ENCODE results near the gene MRPL55. TPM values are rescaled to one million over a fixed set of nuclear protein-coding genes. Genes with fewer than 3 reads are reported as not detected.

MRPL55 gene
- total RNA-seq, 1 experiment from 2014 or later, result 63.7 TPM

- Histone ChIP-seq H3K4me1 (peaks cover 6% of the 10 kb centered on the region; the same call in 1 of the 2 replicates), H3K9me3 (no peaks in the 10 kb centered on the region), H3K4me3 (ENCODE audit: low read depth, low read length) (no peak overlapping the region), H3K27me3 (replicated peaks; ENCODE audit: control insufficient read depth, insufficient read depth, low read length) (no peaks in the 10 kb centered on the region), H3K36me3 (ENCODE audit: control insufficient read depth, insufficient read depth, low read length) (peaks cover 2% of the 10 kb centered on the region)
- Mint-ChIP-seq H3K27ac (ENCODE audit: unreplicated experiment) (no peak overlapping the region), H3K27me3 (ENCODE audit: insufficient read depth, unreplicated experiment) (no peaks in the 10 kb centered on the region), H3K9me3 (ENCODE audit: unreplicated experiment) (no peaks in the 10 kb centered on the region), H3K4me3 (ENCODE audit: unreplicated experiment) (no peak overlapping the region), H3K4me1 (ENCODE audit: low read depth, unreplicated experiment) (no peaks in the 10 kb centered on the region), H3K36me3 (ENCODE audit: insufficient read depth, unreplicated experiment) (peaks cover 10% of the 10 kb centered on the region)
- BruUV-seq (replicated peaks), result no TSS peak
- DNase-seq, result no peak
- intact Hi-C loops (cut with micrococcal nuclease; ENCODE audit: unreplicated experiment), result no loop called here
- ChIA-PET POLR2A (no interaction called here), CTCF (no interaction called here)
- no peak for TF ChIP-seq CTCF (IDR thresholded peaks at IDR 0.05; ENCODE audit: insufficient read depth in 1 of 2, low read depth in 1 of 2, low read length in 1 of 2, severe bottlenecking in 1 of 2, unreplicated experiment in 1 of 2)
Measured at GRCh38 chr1:228147768-228148167, 38.7 kb upstream of the MRPL55 start.

GRCh38 chr1:228147151-228147693, 38.1 kb upstream of the MRPL55 start:
- ChIA-PET CTCF (no interaction called here), POLR2A (no interaction called here)
- intact Hi-C loops (cut with micrococcal nuclease; ENCODE audit: unreplicated experiment), result no loop called here
- no peak overlapping the region for H3K4me3 ChIP-seq (ENCODE audit: low read depth, low read length)
- Mint-ChIP-seq H3K36me3 (ENCODE audit: insufficient read depth, unreplicated experiment) (peaks cover 6% of the 10 kb centered on the region), H3K27ac (ENCODE audit: unreplicated experiment) (no peak overlapping the region), H3K27me3 (ENCODE audit: insufficient read depth, unreplicated experiment) (no peaks in the 10 kb centered on the region), H3K4me1 (ENCODE audit: low read depth, unreplicated experiment) (no peaks in the 10 kb centered on the region), H3K9me3 (ENCODE audit: unreplicated experiment) (no peaks in the 10 kb centered on the region), H3K4me3 (ENCODE audit: unreplicated experiment) (no peak overlapping the region)
- H3K36me3 ChIP-seq (ENCODE audit: control insufficient read depth, insufficient read depth, low read length), result peaks cover 2% of the 10 kb centered on the region
- H3K9me3 ChIP-seq, result no peaks in the 10 kb centered on the region
- no peak for TF ChIP-seq CTCF (IDR thresholded peaks at IDR 0.05; ENCODE audit: insufficient read depth in 1 of 2, low read depth in 1 of 2, low read length in 1 of 2, severe bottlenecking in 1 of 2, unreplicated experiment in 1 of 2)
- peaks cover 6% of the 10 kb centered on the region; the same call in 1 of the 2 replicates for H3K4me1 ChIP-seq
- DNase-seq, result no peak
- BruUV-seq (replicated peaks), result no TSS peak
- no peaks in the 10 kb centered on the region for H3K27me3 ChIP-seq (replicated peaks; ENCODE audit: control insufficient read depth, insufficient read depth, low read length)

GRCh38 chr1:228146417-228147150, 37.5 kb upstream of the MRPL55 start:
- H3K9me3 Mint-ChIP-seq (ENCODE audit: unreplicated experiment), result no peaks in the 10 kb centered on the region
- TF ChIP-seq CTCF (IDR thresholded peaks at IDR 0.05; ENCODE audit: insufficient read depth in 1 of 2, low read depth in 1 of 2, low read length in 1 of 2, severe bottlenecking in 1 of 2, unreplicated experiment in 1 of 2), result no peak
- H3K4me1 Mint-ChIP-seq (ENCODE audit: low read depth, unreplicated experiment), result no peaks in the 10 kb centered on the region
- H3K27ac Mint-ChIP-seq (ENCODE audit: unreplicated experiment), result no peak overlapping the region
- H3K27me3 Mint-ChIP-seq (ENCODE audit: insufficient read depth, unreplicated experiment), result no peaks in the 10 kb centered on the region
- Histone ChIP-seq H3K4me1 (peaks cover 7% of the 10 kb centered on the region), H3K27me3 (replicated peaks; ENCODE audit: control insufficient read depth, insufficient read depth, low read length) (no peaks in the 10 kb centered on the region), H3K9me3 (no peaks in the 10 kb centered on the region), H3K36me3 (ENCODE audit: control insufficient read depth, insufficient read depth, low read length) (peaks cover 3% of the 10 kb centered on the region), H3K4me3 (ENCODE audit: low read depth, low read length) (no peak overlapping the region)
- peaks cover 6% of the 10 kb centered on the region for H3K36me3 Mint-ChIP-seq (ENCODE audit: insufficient read depth, unreplicated experiment)
- no TSS peak for BruUV-seq (replicated peaks)
- ChIA-PET CTCF (no interaction called here), POLR2A (no interaction called here)
- intact Hi-C loops (cut with micrococcal nuclease; ENCODE audit: unreplicated experiment), result no loop called here
- no peak overlapping the region for H3K4me3 Mint-ChIP-seq (ENCODE audit: unreplicated experiment)
- DNase-seq, result no peak

Data from Caco-2 (cell line).